ENCODE measurements around the gene NOP16.

Gene NOP16

DNA sequence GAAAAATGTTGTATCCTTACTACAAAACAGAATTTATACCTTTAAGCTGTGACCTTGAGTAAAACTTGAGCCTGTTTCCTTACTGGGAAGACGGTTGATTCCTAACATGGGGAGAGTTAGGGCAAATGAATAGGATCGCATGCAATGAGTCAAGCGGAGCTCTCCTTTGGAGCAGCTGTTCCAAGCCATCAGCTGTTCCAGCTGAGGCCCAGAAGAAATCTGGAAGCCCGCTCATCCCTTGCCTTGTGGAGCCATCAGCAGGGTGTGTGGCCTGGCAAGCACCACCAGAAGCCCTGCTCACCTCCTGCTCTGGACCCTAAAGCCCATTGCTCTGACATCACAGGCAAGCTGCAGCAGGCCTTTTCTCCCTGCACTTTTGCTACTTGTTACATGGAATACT, 34.9 kb downstream of the NOP16 start:
- no peak for DNase-seq

DNA sequence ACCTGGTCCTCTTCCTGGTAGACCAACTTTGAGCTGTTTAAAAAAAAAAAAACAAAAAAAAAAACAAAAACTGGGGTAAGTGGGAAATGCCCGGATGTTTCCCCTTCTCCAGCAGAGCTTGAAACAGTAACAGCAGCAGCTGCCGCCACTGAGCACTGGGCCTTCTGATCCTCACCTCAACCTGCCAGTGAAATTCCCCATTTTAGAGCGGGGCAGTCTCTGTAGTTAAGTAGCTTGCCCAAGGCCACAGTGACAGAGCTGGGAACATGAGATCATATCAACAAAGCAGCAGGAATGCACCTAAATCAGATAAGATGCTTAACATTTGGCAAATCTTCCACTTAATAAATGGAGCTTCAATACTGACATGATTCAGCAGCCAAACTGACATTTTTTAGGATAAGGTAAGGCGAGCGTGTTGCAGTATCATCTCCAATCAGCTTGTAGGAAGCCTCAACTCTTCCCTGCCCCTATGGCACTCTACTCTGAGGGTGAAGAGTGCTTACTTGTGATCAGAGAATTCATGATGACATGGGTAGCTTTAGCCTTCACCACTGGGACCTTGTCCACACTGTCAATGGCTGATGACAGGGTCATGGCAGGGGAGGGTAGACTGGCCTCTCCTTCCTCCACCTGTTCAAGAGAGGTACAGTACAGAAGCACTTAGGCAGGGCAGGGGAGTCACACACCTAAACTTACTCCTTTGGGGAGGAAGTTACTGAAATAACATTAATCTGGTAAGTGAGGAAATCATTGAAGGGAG, 36.1 kb downstream of the NOP16 start:
- DNase-seq: no peak

GRCh38 chr5:176350416-176350815, 38.0 kb downstream of the NOP16 start:
- DNase-seq: no peak

- DNase-seq: no peak
Observed at GRCh38 chr5:176342766-176343458, 45.5 kb downstream of the NOP16 start.

- no peak for DNase-seq
Observed at GRCh38 chr5:176342158-176342483, 46.3 kb downstream of the NOP16 start.

DNA sequence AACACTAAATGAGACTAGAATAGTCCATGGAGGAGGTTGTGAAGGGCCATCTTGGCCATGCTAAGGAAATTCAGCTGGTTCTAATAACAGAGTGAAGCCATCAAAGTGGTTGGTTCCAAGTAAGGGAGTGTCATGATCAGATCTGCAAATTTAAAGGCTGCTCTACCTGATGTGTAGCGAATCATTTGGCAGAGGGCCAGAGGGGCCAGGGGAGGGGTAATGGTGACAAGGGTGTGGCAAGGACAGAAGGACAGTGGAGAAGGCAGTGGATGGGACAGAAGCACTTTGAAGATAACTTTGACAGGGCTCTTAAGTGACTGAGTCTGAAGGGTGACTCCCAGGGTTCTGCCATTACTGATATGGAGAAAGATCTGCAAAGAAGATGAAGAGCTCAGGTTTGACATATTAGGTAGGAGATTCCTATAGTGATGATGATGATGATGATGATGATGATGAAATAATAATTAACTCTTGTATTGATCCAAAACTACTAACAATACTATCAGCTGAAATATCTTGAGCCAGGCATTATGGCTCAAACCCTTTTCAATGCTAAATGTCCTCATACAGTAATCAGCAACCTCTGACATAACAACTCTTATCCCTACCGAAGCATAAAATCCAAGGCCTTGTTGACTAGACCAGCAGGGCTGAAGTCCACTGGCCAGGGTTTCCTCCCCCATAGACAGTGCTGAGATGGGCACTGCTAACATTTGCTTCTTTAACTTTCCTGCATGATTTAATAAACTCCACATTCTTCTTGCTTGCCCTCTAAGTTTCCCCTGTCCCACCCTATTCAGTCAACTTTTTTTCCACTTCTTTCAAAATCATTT, 46.9 kb downstream of the NOP16 start:
- DNase-seq: no peak

DNA sequence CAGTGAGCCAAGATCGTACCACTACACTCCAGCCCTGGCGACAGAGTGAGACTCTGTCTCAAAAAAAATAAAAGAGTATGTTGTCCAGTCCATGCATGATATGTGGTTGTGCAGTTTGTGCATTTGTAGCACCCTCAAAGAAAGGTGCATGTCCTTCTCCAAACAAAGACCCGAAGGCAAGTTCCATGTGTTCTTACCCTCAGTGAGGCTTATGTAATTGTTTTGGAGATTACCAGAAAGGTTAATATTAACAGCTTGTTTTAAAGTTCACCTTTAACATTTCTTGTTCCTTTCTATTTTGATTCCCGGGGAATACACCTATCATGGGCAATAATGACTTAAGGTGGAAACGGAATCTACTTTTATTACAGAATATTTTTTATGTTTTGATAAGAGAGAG, 49.1 kb downstream of the NOP16 start:
- DNase-seq: no peak

DNA sequence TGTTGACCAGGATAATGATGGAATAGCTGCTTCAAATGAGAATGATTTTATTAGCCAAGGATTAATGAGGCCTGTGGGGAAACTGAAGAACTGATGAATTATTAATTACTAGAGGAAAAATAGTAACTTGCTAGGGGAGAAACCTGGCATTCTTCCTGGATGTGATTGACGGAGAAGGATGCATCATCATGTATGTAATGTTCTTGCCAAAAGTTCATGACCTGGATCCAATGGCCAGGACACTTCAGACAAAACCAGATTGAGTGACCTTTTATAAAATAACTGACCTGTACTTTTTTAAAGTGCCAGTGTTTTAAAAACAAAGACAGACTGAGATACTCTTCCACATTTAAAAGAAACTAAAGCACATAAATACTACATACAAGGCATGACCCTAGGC, 50.5 kb downstream of the NOP16 start:
- no peak for DNase-seq

- no peak for DNase-seq
Observed at GRCh38 chr5:176334031-176334770, 54.2 kb downstream of the NOP16 start.

Data from NCI-H1092 (cell line).